Esophagus squamous epithelium (tissue), 4 donors: ENCODE measurements around the gene VIPR2.

Source experiments
- CTCF ChIP-seq, 6 experiments: fragments of 450-650 bp in 4 of 6; fragments of 200-600 bp in 2 of 6; sonication (generic) in 2 of 6; IDR thresholded peaks; one replicate each; pipeline ENCODE4 v1.5.1; 2016 to 2019; ENCODE audit warnings: antibody characterized with exemption in 6 of 6, mild to moderate bottlenecking in 4 of 6, moderate library complexity in 4 of 6
- POLR2A ChIP-seq, 4 donors: fragments of 450-650 bp; IDR thresholded peaks; one replicate each; pipeline ENCODE4 v1.6.1; 2017; ENCODE audit warnings: antibody characterized with exemption in 4 of 4, mild to moderate bottlenecking in 4 of 4, moderate library complexity in 3 of 4

- no peak for TF ChIP-seq CTCF (IDR thresholded peaks at IDR 0.05)
- TF ChIP-seq POLR2A (IDR thresholded peaks at IDR 0.05), result no peak
These were observed 111.2 kb downstream of the VIPR2 start for GRCh38 chr7:159033473-159033825.
